Activated T-helper 1 cell treated with Interleukin-2 at 50 U/mL for 16 hours (primary cell): Measurements from ENCODE around the gene LRRN2.

Experiments used
- DNase-seq: peaks from one replicate; pipeline ENCODE4 v3.0.0-alpha.2; 2020; ENCODE audit warnings: low read depth

Gene LRRN2

DNA sequence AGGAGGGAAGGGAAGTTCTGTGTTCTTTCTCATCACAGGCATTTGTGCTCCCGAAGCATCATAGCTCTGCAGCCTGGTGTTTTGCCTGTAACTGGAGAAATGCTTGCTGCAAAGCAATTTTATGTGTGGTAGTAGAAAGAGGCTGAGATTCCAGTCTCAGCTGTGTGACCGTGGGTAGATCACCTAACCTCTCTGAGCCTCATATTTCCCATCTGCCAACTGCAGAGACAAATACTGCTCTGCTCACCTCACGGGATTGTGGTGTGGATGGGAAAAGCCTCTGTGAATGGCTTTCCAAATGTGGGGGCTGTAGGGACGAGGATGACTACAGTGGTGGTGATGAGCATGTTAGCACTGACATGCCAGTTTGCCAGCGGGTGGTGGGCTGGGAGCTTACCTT is 85.3 kb downstream of the LRRN2 start:
- DNase-seq = no peak

DNA sequence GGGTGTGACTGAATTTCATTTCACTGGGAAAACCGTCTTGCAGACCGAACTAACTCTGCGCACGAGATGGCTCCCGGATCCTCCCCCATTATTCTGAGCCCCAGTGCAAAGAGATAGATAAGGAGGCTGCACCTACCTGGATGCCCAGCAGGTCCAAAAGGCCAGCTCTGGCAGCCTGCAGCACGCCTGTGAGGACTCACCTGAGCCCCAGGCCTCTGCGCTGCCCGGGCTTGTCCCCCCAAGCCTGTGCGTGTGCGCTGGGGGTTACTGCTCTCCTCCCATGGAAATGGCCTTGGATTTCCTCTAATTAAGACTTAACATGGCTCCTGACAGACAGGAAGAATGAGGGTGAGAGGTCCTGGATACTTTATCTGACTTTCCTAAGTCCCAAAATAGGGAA is 85.9 kb downstream of the LRRN2 start:
- no peak for DNase-seq

DNA sequence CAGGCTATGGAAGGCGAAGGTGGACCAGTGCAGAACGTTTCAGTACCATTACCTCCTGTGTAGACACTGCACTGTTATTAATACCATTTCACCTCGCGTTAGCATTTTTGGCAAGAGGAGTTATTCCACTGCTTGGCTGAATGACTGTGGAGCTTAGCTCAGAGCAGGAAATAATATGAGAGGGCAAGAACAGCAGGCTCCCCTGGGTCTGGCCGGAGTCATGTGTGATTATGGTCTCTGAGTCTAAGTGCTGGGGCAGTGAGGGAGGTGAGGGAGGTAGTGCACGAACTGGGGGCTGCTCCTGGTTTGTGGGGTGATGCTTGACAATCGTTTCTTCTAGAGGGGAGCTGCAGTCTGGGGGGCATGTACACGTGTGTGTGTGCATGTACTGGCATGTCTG is 86.4 kb downstream of the LRRN2 start:
- no peak for DNase-seq

DNA sequence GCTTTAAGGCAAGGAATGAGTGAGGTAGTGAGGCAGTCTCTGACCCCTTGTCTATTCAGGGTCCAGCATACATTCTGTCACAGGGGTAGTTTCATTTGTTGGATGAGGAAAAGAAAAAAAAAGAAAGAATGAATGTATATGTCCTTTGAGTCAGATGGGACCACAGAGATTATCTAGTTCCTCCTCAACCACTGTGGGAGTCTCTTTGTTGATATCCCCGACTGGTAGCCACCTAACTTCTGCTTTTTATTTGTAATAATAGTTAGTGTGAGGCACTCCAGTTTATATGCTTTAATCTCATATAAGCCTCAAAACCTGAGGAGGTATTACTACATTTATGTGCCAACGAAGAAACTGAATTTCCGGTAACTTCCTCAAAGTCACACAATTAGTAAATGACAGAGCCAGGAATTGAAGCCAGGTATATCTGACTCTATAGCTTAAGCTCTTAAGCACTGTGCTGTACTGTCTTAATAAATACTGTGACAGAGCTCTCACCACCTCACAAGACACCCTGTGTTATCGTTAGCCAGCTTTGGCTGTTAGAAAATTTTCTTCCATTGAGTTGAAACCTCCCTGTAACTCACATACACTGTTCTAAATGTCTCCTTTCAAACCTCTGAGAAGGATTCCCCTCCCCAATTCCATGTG is 87.1 kb downstream of the LRRN2 start:
- no peak for DNase-seq

DNA sequence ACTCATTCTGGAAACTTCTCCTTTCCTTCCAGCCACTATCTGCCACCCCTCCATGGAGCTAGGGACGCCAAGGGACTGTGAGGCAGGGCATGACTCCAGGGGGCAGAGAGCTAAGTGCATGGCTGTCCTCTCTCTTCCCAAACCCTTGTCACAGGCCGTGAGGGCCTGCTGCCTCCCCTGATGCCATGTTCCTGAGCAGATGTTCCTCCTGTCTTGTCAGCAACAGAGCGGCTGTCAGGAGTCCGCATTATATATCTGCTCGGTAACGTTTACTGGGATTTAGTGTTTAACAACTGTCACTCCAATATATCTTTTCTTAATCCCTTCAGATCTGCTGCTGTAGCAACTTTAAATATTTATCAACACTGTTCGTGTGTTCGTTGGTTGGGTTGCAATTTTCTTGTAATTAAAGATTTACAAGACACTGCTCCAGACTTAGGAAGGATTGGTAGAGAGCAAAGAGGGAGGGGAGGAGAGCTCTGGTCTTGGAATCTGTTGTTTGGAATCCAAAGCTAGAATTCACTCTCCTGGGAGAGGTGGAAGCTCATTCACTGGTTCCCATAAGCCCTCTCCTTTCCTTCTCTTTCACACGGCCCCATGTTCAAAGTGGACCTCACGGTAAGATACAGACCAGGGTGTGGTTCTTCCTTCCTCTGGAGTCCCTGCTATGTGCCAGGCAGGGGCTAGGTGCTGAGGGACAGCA is 93.1 kb downstream of the LRRN2 start:
- DNase-seq = no peak

DNA sequence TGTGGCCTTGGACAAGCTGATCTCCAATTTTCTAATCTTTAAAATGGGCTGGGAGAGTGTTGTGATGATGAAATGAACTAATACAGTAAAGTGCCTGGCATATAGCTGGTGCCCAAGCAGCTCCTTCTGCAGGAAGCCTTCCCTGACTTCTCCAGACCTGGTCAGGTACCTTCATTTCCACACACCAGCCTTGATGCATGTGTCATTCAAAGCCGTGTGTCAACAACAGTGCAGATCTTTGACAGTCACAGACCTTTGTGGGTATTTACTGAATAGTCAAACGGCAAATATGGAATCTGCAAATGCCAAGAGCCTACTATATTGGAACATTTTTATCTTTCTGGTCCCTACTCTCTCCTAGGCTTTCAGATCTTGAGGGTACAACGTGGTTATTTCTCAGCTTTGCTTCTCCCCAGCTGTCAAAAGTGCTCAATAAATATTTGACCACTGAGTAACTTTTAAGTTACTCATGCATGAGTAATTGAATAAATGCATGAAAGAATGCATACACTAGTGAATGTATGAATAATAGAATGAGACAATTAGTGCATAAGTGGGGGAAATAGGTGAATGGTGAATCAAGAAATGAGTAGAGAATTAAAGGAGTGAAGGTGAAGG is 94.0 kb downstream of the LRRN2 start:
- no peak for DNase-seq

DNA sequence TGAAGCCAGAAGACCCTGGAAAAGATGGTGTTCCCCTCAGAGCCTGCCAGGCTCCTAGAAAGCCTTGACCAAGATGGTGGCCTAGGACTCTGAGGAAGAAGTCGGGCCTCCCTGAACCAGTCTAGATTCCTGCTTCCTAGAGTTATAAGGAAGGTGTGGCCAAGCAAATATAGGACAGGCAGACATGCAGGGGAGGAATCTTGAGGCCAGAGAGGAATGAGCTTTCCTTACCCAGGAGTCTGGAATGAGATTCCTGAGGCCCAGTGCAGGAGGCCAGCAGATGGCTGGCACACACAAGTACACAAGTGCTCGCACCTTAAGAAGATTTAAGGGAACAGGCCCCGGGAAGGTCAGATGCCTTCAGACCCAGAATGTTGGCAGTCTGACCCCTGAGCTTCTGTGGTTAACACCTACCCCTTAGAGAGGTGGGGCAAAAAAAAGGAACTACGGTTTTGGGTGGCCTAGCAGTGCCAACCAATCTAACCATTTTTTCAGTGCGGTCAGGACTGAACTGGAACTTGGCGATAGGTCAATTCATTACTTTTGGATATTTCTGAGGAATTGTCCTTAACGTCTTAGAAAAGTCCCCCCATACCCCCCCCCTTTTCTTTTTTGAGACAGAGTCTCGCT is 96.0 kb downstream of the LRRN2 start:
- no peak for DNase-seq

DNA sequence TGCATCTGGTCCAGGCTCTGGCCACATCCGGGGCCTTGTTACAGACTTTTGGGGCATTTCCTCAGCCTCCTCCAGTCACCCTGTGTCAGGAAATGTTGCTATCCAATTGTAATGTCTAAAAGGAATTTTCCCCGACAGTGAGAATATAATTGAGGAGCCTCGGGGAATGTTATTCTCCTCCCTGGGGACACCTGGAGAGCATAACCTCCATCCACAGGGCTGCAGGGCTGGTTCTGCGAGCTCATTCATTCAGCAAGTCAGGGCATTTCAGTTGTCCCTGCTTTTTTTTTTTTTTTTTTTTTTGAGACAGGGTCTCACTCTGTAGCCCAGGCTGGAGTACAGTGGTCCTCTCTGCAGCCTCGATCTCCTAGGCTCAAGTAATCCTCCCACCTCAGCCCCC is 96.7 kb downstream of the LRRN2 start:
- DNase-seq = no peak

DNA sequence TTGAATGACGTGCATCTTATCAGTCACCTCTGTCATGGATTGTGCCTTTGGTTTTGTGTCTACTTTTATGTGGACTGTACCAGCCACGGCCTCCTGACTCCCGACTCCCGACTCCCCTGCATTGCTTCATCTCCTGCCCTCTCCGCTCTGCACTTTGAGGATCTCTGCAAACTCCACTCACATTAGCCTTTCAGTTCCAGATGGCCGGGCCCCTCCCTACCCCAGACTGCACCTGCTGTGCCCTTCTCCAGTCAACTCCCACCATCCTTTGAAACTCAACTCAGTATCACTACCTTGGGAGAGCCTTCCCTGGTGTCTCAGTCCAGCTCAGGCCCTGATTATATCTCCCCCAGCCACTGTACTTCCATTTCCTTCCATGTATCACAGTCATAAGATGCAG is 97.9 kb downstream of the LRRN2 start:
- DNase-seq = no peak

DNA sequence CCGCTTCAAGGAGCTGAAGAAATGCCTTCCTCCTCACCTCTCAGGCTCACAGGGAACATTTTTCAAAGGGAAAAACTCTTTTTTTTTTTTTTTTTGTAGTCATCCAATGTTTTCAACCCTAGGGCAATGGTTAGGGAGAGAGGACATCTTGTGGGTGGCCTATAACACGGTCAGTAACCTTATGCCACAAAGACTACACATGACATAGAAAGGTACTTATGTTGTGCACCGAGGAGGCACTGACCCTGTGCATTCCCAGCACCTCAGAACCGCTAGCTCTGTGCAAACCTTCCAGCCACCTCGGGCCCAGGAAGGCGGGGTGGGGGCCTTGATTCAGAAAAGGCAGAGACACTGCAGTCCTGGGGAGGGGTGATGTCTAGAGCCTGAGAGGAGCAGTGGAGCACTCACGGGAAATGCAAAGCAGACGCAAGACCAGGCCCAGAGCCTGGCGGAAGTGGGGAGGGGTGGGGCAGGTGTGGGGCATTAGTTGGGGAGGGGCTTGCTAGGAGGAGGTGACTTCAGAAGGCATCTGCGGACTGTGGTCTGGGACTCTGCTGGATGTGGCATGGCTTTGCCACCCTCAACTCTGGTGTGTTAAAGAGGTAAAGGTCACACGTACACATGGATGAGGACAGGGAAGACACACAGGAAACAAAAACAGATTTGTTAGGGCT is 100.7 kb downstream of the LRRN2 start:
- DNase-seq = no peak

DNA sequence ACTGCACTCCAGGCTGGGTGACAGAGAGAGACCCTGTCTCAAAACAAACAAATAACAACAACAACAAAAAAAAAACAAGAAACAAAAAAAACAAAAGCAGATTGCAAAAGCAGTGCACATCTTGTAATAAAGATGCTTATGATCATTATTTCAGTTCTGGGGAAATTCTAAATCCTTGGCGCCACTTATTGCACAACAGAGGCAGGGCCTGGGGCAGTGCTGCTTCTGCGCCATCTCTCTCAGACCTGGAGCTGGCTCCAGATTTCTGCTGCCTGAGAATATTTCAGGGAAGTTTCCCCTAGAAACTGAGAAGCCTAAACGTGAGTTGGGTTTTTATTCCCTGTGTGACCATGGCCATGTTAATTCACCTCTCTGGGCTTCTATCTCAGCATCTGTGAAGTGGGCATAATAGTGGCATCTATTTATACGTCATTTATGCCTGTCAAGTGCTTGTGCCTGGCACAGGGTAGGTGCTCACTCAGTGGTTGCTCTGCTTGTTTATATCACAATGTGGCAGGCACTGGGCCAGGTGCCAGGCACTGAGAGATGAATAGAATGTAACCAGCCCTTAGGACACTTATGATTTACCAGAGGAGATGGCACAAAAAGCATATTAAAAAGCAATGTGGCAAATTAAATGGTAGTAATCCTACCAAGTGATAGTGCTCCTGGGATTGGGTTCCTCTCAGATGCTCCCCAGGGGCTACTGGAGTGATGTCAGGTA is 101.5 kb downstream of the LRRN2 start:
- no peak for DNase-seq

DNA sequence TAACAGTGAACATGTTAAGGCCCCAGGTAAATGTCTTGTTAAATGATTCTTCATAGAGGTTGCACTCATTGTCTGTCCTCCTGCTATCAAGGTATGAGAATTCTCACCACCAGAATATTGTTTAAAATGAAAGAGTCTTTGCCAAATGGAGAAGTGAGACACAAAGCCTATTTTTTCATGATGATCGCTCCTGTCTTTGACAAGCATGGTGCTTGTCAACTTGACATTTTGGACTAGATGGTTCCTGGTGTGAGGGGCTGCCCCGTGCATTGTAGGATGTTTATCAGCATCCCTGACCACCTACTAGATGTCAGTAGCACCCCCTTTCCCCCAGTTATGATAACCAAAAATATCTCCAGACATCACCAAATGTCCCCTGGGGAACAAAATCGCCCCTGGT is 103.8 kb downstream of the LRRN2 start:
- no peak for DNase-seq

DNA sequence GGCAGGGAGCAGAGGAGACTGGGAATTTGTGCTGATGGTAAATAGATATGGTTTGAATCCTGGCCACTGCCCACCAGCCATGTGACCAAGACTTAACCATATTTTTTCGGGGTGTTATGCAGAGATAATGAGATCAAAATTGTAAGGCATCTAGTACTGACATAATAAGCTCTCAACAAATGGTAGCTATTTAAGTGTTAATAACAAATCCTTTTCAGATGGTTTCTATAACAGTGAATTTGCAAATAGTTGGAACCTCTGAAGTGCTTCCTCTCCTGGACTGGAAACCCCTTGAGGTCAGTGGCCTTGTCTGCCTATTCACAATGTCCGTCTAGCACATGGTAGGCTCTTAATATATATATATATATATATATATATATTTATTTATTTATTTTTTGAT is 104.7 kb downstream of the LRRN2 start:
- no peak for DNase-seq

DNA sequence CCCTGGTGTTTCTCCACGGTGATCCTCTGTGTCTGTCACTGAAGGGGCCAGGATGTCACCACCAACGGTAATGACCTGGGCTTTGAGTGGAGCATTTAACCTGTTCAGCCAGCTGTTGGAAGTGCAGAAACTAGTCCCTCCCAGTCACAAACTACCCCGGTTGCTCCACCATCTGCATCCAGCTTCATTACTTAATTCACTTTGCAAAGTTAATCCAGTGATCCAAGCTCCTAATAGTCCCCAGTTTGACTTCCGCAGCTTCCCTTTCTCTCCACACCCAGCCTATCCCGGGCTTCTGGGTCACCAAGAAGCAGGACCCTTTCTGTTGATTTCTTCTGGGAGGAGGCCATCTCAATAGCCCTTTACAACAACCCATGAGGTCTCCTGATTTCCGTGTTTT is 105.9 kb downstream of the LRRN2 start:
- no peak for DNase-seq

DNA sequence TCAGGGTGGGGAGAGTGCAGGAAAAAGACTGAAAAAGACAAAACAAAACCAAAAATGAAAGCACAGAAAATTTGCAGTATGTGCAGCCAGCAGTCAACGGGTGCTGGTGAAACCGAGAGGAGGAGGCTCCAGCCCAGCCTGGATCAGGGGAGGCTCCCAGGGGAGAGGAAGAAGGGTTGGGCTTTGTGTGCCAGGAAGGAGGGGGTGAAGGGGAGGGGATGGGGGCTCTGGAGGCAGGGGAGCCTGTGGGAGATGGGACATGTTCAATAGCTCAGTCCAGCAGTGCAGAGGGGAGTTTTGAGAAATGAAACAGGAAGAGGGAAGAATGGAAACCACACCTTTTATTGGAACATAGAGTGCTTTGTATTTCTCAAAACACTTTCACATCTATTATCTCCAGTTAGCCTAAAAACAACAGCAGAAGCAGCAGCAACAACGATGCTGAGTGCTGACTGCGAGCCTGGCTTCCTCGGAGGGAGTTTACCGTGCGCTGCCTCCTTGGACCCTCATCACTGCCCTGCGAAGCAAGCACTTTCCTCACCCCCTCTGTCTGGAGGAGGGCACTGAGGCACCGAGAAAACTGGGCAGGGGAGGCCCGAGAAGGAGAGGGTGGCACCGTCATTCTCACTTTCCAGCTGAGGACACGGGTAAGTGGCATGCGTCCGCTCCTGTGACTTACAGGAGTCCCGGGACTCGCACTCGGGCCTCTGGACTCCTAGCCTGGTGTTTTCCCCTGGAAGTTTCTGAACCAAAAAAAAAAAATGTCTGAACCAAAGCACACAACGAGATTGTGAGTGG is 106.5 kb downstream of the LRRN2 start:
- no peak for DNase-seq

DNA sequence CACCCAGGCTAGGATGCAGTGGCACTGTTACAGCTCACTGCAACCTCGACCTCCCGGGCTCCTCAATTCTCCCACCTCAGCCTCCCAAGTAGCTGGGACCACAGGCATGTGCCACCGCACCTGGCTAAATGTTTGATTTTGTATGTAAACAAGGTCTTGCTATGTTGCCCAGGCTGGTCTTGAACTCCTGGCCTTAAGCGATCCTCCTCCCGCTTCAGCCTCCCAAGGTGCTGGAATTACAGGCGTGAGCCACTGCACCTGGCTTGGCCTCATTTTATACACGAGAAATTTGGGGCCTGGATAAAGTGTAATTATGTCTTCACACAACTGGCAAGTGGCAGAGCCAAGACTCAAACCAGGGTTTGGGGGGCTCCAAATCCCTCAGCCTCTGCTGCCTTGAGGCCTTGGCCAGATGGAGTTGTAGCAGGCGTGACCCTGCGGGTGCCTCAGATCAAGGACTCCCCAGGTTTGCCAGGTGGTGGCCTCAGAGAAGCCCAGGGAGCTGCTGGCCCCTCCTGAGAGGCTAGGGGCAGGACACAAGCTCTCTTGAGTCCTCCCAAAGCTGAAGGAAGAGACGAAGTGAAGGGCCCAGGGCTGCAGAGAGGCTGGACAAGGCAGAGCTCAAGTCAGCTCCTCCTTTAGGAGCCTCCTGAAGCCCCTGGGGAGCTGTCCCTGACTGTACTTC is 107.6 kb downstream of the LRRN2 start:
- no peak for DNase-seq

DNA sequence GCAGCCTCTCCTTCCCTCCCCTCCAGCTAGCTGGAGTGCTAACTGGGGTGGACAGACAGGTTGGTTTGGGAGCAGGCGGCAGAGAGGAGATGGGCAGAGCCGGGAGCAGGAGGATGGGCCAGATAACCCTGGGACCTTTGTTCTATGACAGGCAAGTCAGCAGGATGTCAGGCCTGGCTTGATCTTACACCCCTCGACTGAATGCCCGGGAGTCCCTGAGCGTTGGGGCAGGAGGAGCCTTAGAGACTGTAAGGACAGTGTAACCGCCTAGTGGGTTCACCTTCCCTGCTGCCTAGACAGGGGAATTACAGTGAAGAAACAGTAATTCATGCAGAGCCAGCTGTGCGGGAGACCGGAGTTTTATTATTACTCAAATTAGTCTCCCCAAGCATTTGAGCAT is 109.1 kb downstream of the LRRN2 start:
- DNase-seq = no peak

DNA sequence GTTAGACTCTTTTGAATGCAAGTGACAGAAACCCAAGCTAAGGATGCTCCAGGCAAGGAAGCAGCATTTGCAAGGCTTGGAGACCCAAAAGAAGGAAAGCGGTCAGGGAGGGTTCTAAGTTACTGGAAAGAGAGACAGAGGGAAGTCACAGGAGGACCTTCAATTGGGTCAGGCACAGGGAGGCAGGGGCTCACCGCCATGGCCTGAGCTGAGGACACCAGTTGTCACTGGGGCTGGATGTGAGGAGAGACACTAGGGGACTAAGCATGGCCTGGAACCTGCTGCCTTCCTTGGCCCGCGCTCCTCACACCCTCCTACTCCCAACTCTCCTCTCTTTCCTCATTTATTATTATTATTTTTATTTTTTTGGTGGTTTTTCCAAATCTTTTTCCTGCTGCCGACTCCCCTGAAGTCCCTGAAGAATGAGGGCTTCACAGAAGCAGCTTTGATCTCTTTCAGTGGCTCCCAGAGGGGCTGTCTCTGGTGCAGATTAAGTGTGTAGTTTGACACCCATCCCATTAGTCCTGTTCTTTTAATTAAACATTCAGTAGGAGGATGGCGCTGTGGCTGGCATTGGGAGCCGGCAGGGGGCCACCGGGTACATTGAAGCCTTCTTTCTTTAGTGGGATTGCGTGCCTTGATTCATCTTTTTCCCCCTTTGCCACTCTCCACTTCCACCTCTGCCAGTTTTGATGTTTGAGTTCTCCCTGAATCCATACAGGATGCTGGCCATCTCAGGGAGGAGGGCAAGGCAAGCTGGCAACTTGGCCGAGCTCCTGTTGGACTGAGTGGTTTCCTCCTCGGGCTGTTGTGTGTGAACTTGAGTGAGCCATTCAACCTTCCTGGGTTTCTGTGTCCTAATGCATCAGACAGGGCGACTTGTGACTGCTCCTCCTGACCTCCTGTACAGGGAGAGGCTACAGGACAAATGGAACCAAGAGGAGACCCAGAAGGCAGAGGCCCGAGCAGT is 110.0 kb downstream of the LRRN2 start:
- no peak for DNase-seq

DNA sequence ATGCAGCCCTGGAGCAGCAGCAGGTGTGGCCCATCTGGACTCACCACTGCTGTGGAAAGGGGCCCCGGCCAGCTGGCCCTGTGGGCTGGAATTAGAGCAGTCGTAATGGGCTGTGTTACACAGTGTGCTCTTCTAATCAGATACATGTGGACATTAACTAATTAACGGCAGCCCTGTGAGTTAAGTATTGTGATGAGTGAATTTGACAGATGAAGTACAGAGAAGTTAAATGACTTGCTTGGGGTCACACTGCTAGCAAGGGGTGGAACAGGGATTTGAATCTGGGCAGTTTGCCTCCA is 110.7 kb downstream of the LRRN2 start:
- DNase-seq = no peak
